HEK293 (cell line): ENCODE data around the gene CUL7.

Source experiments
- KLF10 ChIP-seq: fragments of 450-650 bp; IDR thresholded peaks from 2 replicates; pipeline ENCODE4 v1.5.1; 2018; ENCODE audit warnings: missing biosample characterization, mild to moderate bottlenecking, missing genetic modification characterization
- KLF9 ChIP-seq: fragments of 450-650 bp; formaldehyde crosslinking; IDR thresholded peaks from 2 replicates; pipeline ENCODE4 v1.5.1; 2016; ENCODE audit warnings: missing biosample characterization, missing genetic modification characterization, low read depth
- ZBTB20 ChIP-seq: fragments of 450-650 bp; formaldehyde crosslinking; IDR thresholded peaks from 2 replicates; pipeline ENCODE4 v1.5.1; 2016; ENCODE audit warnings: missing biosample characterization, missing genetic modification characterization
- ZNF16 ChIP-seq: fragments of 450-650 bp; formaldehyde crosslinking; IDR thresholded peaks from 2 replicates; pipeline ENCODE4 v1.5.1; 2016; ENCODE audit warnings: low read depth, missing biosample characterization, missing genetic modification characterization
- ZNF274 ChIP-seq, 2 experiments: fragments of 200-500 bp in 1 of 2; fragments of 450-650 bp in 1 of 2; sonication (Bioruptor generic) in 1 of 2; formaldehyde crosslinking in 1 of 2; IDR thresholded peaks; 2 replicates each; pipeline versions ENCODE4 v1.5.1 to v1.6.1; 2014 to 2016; ENCODE audit warnings: borderline replicate concordance in 1 of 2, inconsistent platforms in 1 of 2, low read length in 1 of 2, missing biosample characterization in 1 of 2, missing genetic modification characterization in 1 of 2
- ZNF48 ChIP-seq: fragments of 450-650 bp; formaldehyde crosslinking; IDR thresholded peaks from 2 replicates; pipeline ENCODE4 v1.5.1; 2016; ENCODE audit warnings: missing biosample characterization, missing genetic modification characterization
- ZNF530 ChIP-seq: fragments of 450-650 bp; formaldehyde crosslinking; IDR thresholded peaks from 2 replicates; pipeline ENCODE4 v1.5.1; 2016; ENCODE audit warnings: low read depth, missing biosample characterization, missing genetic modification characterization
- TF ChIP-seq, protein P1 (sequence below): fragments of 450-650 bp; formaldehyde crosslinking; IDR thresholded peaks from 2 replicates; pipeline ENCODE4 v1.5.1; 2016; ENCODE audit warnings: missing biosample characterization, missing genetic modification characterization
- TF ChIP-seq, protein P2 (sequence below): fragments of 450-650 bp; formaldehyde crosslinking; IDR thresholded peaks from 2 replicates; pipeline ENCODE4 v1.5.1; 2016; ENCODE audit warnings: missing biosample characterization, missing genetic modification characterization
- TF ChIP-seq, protein P3 (sequence below): IDR thresholded peaks from 2 replicates; pipeline ENCODE4 v1.6.1; 2011; ENCODE audit warnings: mild to moderate bottlenecking, low read depth, low read length, borderline replicate concordance
- TF ChIP-seq, protein P4 (sequence below): fragments of 450-650 bp; formaldehyde crosslinking; IDR thresholded peaks from 2 replicates; pipeline ENCODE4 v1.5.1; 2017; ENCODE audit warnings: missing biosample characterization, missing genetic modification characterization

DNA sequence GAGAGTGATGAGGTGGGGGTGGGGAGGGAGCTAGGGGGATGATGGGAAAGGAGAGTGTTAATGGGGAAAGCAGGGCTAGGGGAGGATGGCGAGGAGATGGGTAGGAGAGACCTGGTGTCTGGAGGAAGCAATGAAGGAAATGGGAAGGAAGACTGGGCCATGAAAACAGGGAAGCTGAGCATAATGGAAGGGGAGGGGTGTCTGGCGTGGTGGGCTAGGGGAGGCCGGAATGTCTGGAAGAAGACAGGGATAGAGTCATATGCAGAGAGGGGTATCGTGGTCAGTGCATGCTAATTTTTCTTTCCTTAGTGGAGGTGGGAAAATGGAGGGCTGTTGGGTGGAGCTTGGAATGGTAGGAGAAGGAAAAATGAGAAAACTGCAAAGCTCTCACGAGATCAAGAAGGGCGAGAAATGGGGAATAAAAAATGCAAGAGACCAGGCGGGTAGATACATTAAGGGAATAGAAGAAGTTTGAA, 39.2 kb downstream of the CUL7 start:
- TF ChIP-seq KLF10 = no peak
- TF ChIP-seq ZNF530 (tag by site-specific recombination) = no peak
- TF ChIP-seq, protein P1, sequence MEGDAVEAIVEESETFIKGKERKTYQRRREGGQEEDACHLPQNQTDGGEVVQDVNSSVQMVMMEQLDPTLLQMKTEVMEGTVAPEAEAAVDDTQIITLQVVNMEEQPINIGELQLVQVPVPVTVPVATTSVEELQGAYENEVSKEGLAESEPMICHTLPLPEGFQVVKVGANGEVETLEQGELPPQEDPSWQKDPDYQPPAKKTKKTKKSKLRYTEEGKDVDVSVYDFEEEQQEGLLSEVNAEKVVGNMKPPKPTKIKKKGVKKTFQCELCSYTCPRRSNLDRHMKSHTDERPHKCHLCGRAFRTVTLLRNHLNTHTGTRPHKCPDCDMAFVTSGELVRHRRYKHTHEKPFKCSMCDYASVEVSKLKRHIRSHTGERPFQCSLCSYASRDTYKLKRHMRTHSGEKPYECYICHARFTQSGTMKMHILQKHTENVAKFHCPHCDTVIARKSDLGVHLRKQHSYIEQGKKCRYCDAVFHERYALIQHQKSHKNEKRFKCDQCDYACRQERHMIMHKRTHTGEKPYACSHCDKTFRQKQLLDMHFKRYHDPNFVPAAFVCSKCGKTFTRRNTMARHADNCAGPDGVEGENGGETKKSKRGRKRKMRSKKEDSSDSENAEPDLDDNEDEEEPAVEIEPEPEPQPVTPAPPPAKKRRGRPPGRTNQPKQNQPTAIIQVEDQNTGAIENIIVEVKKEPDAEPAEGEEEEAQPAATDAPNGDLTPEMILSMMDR (tag by site-specific recombination) = no peak
- TF ChIP-seq, protein P2, sequence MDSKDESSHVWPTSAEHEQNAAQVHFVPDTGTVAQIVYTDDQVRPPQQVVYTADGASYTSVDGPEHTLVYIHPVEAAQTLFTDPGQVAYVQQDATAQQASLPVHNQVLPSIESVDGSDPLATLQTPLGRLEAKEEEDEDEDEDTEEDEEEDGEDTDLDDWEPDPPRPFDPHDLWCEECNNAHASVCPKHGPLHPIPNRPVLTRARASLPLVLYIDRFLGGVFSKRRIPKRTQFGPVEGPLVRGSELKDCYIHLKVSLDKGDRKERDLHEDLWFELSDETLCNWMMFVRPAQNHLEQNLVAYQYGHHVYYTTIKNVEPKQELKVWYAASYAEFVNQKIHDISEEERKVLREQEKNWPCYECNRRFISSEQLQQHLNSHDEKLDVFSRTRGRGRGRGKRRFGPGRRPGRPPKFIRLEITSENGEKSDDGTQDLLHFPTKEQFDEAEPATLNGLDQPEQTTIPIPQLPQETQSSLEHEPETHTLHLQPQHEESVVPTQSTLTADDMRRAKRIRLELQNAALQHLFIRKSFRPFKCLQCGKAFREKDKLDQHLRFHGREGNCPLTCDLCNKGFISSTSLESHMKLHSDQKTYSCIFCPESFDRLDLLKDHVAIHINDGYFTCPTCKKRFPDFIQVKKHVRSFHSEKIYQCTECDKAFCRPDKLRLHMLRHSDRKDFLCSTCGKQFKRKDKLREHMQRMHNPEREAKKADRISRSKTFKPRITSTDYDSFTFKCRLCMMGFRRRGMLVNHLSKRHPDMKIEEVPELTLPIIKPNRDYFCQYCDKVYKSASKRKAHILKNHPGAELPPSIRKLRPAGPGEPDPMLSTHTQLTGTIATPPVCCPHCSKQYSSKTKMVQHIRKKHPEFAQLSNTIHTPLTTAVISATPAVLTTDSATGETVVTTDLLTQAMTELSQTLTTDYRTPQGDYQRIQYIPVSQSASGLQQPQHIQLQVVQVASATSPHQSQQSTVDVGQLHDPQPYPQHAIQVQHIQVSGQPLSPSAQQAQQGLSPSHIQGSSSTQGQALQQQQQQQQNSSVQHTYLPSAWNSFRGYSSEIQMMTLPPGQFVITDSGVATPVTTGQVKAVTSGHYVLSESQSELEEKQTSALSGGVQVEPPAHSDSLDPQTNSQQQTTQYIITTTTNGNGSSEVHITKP (tag by site-specific recombination) = no peak; the same call in 1 of the 2 replicates
- no peak for TF ChIP-seq ZNF16
- no peak for TF ChIP-seq ZNF48 (tag by site-specific recombination)
- TF ChIP-seq, protein P3, sequence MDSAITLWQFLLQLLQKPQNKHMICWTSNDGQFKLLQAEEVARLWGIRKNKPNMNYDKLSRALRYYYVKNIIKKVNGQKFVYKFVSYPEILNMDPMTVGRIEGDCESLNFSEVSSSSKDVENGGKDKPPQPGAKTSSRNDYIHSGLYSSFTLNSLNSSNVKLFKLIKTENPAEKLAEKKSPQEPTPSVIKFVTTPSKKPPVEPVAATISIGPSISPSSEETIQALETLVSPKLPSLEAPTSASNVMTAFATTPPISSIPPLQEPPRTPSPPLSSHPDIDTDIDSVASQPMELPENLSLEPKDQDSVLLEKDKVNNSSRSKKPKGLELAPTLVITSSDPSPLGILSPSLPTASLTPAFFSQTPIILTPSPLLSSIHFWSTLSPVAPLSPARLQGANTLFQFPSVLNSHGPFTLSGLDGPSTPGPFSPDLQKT = no peak
- TF ChIP-seq ZNF274 (IDR thresholded peaks at IDR 0.05; ENCODE audit: low read length) = no peak
- no peak for TF ChIP-seq ZNF274 (tag by site-specific recombination; IDR thresholded peaks at IDR 0.05; ENCODE audit: borderline replicate concordance)
- TF ChIP-seq ZBTB20 (tag by site-specific recombination) = peak; percentile 45; the same call in 1 of the 2 replicates
- TF ChIP-seq, protein P4, sequence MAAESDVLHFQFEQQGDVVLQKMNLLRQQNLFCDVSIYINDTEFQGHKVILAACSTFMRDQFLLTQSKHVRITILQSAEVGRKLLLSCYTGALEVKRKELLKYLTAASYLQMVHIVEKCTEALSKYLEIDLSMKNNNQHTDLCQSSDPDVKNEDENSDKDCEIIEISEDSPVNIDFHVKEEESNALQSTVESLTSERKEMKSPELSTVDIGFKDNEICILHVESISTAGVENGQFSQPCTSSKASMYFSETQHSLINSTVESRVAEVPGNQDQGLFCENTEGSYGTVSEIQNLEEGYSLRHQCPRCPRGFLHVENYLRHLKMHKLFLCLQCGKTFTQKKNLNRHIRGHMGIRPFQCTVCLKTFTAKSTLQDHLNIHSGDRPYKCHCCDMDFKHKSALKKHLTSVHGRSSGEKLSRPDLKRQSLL (tag by site-specific recombination) = no peak
- TF ChIP-seq KLF9 (tag by site-specific recombination) = no peak
